RWPE1 (cell line): ENCODE measurements around the gene CAMP.

Experiments
- CTCF ChIA-PET: fragments of 350-600 bp; sonication (Branson Sonifier 250); formaldehyde crosslinking; extraction: SDS; loops from one replicate; lab custom pipeline; 2021; lab: Yijun Ruan, JAX
- POLR2A ChIA-PET: fragments of 400-600 bp; formaldehyde crosslinking; extraction: SDS; loops from one replicate; lab custom pipeline; 2020; ENCODE audit warnings: antibody characterized with exemption; ENCODE audit not compliant: low non-redundant PET; lab: Yijun Ruan, JAX
- DNase-seq: peaks from one replicate; pipeline ENCODE4 v3.0.0; 2012; ENCODE audit warnings: low spot score
- H3K27ac ChIP-seq: fragments of 450-650 bp; 2 replicates; pipeline ENCODE4 v1.5.1; 2017
- TF ChIP-seq, protein P1 (sequence below): fragments of 450-650 bp; conservative IDR thresholded peaks from 2 replicates; pipeline ENCODE4 v1.5.1; 2017; ENCODE audit warnings: low read depth, mild to moderate bottlenecking

CAMP gene

DNA sequence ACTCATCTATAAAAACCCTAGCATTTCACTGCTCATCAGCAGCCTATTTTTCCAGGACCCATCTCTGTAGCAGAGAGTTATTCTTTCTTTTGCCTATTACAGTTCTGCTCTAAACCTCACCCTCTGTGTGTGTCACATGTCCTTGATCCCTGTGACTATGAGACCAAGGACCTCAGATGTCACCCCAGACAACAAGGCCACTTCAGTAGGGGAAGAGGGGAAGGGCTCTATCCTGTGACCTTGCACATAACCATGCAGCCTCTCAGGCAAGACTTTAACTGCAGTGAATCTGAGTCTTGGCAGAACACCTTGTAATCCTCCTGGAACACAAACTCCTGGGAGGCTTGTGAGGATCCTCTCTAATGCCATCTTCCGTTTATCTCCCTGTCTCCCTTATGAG lies 13.2 kb downstream of the CAMP start:
- TF ChIP-seq, protein P1, sequence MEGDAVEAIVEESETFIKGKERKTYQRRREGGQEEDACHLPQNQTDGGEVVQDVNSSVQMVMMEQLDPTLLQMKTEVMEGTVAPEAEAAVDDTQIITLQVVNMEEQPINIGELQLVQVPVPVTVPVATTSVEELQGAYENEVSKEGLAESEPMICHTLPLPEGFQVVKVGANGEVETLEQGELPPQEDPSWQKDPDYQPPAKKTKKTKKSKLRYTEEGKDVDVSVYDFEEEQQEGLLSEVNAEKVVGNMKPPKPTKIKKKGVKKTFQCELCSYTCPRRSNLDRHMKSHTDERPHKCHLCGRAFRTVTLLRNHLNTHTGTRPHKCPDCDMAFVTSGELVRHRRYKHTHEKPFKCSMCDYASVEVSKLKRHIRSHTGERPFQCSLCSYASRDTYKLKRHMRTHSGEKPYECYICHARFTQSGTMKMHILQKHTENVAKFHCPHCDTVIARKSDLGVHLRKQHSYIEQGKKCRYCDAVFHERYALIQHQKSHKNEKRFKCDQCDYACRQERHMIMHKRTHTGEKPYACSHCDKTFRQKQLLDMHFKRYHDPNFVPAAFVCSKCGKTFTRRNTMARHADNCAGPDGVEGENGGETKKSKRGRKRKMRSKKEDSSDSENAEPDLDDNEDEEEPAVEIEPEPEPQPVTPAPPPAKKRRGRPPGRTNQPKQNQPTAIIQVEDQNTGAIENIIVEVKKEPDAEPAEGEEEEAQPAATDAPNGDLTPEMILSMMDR = no peak
- H3K27ac ChIP-seq = no peak overlapping the region; the same call in 1 of the 2 replicates
- DNase-seq = no peak
- CTCF ChIA-PET = interaction anchor here (0.5 kb wide), 1 partner anchor 784 kb away, joined by 3 read pairs; no protein-coding TSS in a partner anchor
- POLR2A ChIA-PET = no interaction called here

DNA sequence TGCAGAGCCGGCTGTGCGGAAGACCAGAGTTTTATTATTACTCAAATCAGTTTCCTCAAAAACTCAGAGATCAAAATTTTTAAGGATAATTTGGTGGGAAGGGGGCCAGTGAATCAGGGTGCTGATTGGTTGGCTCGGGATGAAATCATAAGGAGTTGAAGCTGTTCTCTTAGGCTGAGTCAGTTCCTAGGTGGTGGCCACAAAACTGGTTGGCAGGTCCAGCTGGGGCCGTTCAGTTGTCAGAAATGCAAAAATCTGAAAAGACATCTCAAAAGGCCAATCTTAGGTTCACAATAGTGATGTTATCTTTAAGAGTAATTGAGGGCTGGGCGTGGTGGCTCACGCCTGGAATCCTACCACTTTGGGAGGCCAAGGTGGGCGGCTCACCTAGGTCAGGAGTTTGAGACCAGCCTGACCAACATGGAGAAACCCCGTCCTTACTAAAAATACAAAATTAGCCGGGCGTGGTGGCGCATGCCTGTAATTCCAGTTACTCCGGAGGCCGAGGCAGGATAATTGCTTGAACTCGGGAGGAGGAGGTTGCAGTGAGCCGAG lies 15.3 kb downstream of the CAMP start:
- CTCF ChIA-PET = no interaction called here
- TF ChIP-seq, protein P1 = no peak
- DNase-seq = no peak
- POLR2A ChIA-PET = no interaction called here
- H3K27ac ChIP-seq = no peak overlapping the region

DNA sequence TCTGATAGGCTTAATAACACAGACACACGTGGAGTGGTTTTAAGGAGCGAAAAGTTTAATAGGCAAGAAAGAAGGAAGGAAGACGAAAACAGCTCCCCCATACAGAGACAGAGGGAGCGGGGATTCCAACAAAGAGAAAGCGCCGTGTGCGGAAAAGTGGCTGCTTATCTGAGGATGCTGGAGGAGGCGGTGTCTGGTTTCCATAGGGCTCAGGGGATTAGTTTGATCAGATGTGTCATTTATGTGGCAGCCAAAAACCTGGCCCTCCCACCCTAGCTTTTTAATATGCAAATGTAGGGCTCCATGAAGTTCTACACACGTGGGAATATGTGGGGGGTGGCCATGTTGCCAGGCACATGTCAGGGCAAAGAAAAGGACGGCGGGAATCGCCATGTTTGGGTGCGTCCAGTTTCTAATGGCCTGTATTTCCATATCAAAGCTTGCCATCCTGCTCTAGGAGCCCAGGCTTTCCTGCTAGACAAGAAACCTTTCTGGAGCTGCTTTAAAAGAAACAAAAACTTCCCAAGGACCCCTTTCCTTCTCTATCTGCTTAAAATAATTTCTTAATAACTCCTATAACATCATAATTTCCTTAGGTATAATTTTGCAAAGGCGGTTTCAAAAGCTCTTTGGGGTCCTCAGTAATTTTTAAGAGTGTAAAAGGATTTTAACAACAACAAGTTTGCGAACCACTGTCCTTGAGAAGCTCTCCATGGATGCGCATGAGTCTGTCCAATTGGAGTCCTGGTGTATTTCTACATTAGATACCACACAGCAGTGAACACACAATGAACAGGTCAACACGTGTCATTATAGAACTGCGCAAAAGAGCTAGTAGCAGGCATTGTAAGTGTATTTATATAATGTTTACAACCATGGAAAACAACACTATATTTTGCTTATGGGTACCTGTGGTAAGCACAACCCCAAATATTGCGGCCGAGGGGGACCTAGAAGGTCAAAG lies 17.0 kb downstream of the CAMP start:
- TF ChIP-seq, protein P1 = no peak
- no peak for DNase-seq
- ChIA-PET POLR2A (no interaction called here), CTCF (interaction anchor here (0.9 to 2.2 kb wide), 2 partner anchors 34 to 196 kb away, joined by 3 to 7 read pairs; no protein-coding TSS in a partner anchor)
- H3K27ac ChIP-seq = peak overlapping the region; percentile 88

DNA sequence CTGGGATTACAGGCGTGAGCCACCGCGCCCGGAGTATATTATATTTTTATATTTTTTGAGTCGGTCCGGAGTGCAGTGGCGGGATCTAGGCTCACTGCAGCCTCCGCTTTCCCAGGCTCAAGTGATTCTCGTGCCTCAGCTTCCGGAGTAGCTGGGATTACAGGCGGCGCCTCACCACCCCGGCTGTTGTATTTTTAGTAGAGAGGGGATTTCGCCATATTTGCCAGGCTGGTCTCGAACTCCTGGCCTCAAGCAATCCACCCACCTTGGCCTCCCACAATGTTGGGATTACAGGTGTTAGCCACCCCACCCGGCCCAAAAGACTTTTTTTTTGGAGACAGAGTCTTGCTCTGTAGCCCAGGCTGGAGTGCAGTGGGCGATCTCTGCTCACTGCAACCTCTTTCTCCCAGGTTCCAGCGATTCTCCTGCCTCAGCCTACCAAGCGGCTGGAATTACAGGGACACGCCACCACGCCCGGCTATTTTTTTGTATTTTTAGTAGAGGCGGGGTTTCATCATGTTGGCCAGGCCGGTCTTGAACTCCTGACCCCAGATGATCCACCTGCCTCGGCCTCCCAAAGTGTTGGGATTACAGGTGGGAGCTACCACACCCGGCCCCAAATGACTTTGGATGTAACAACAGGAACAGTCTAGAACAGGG lies 18.6 kb downstream of the CAMP start:
- DNase-seq = no peak
- peak overlapping the region; percentile 88 for H3K27ac ChIP-seq
- ChIA-PET CTCF (interaction anchor here (0.6 to 2.2 kb wide), 2 partner anchors 194 to 1081 kb away, joined by 3 to 7 read pairs; no protein-coding TSS in a partner anchor), POLR2A (no interaction called here)
- TF ChIP-seq, protein P1 = no peak

DNA sequence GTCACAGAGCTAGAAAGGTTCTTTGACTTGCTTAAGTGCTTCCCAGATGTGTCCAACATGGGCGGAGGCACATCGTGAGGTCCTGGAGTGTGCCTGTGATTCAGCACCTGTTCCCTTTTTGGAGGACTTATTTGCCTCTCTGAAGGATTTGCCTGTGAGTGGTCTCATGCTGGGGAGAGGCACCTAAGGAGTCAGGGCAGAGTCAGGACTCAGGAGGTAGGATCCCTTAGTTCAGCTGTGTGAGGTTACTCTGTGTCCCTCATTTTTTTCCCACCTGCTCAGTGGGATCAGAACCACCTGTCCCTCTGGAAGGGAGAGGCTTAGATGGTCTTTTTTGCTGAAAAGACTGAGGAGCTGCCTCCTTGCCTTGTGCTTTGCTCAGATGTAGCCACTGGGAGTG lies 20.6 kb downstream of the CAMP start:
- ChIA-PET CTCF (interaction anchor here (0.7 kb wide), 2 partner anchors 74 to 157 kb away, joined by 3 read pairs; no protein-coding TSS in a partner anchor), POLR2A (no interaction called here)
- DNase-seq = no peak
- peak overlapping the region; percentile 16; the same call in 1 of the 2 replicates for H3K27ac ChIP-seq
- TF ChIP-seq, protein P1 = no peak

DNA sequence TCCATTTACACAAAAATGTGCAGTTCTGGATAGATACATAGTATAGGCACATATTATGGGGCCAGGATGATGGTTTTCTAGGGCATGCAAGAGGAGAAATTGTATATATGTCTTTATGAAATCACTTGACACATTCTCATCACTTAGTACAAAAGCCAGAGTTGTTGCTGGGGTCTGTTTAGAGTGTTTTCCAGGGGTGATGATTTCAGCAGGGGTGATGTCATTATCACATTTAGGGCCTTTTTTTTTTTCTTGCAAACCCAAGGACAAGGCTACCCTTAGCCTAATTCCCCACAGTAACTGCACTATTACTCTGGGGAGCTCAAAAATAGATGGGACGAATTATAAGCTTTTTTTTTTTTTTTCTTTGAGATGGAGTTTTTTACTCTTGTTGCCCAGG lies 21.2 kb downstream of the CAMP start:
- no peak overlapping the region for H3K27ac ChIP-seq
- CTCF ChIA-PET = interaction anchor here (0.7 kb wide), 2 partner anchors 74 to 157 kb away, joined by 3 read pairs; no protein-coding TSS in a partner anchor
- DNase-seq = no peak
- POLR2A ChIA-PET = no interaction called here
- TF ChIP-seq, protein P1 = no peak
